Naive thymus-derived CD4-positive, alpha-beta T cell (primary cell): Measurements from ENCODE around the gene COL12A1. TPM values are rescaled to one million over a fixed set of nuclear protein-coding genes. Genes with fewer than 3 reads are reported as not detected.
"Not testable (repeated sequence)": the region's sequence is repeated elsewhere in the genome, so short reads cannot be mapped to it uniquely, and the experiment has no call there.

Experiments used
- ATAC-seq: fragments of 150-1000 bp; cut with Tn5 transposase; 2 replicates; pipeline ENCODE4 v1.10.0; 2021; ENCODE audit warnings: mild to moderate bottlenecking, moderate library complexity
- CTCF ChIA-PET: fragments of 350-600 bp; sonication (Branson Sonifier 250); formaldehyde crosslinking; loops from one replicate; lab custom pipeline; 2021; ENCODE audit warnings: antibody characterized with exemption; lab: Charles Lee
- POLR2A ChIA-PET: fragments of 350-600 bp; sonication (Branson Sonifier 250); formaldehyde crosslinking; loops from one replicate; lab custom pipeline; 2021; ENCODE audit warnings: antibody characterized with exemption, inconsistent platforms; lab: Charles Lee
- DNase-seq, 9 donors: peaks; one replicate each; pipeline versions ENCODE4 v3.0.0 to v3.0.0-alpha.2; 2020 to 2022; ENCODE audit warnings: mixed read lengths in 1 of 9
- H3K27ac ChIP-seq: one replicate; pipeline ENCODE4 v1.7.0; 2013; ENCODE audit warnings: mild to moderate bottlenecking, low read depth, low read length, moderate library complexity
- H3K27me3 ChIP-seq, 2 donors: one replicate each; pipeline ENCODE4 v1.7.0; 2013; ENCODE audit warnings: low read length in 2 of 2, mild to moderate bottlenecking in 2 of 2, moderate library complexity in 2 of 2; ENCODE audit not compliant: control insufficient read depth in 2 of 2, insufficient read depth in 2 of 2
- H3K36me3 ChIP-seq, 3 experiments: 1 replicate in 2 of 3; 2 replicates in 1 of 3; pipeline ENCODE4 v1.7.0; 2013; ENCODE audit warnings: low read length in 3 of 3, mild to moderate bottlenecking in 3 of 3, moderate library complexity in 1 of 3; ENCODE audit not compliant: insufficient read depth in 3 of 3, control insufficient read depth in 2 of 3
- H3K4me1 ChIP-seq, 2 donors: one replicate each; pipeline ENCODE4 v1.7.0; 2013; ENCODE audit warnings: low read length in 2 of 2, mild to moderate bottlenecking in 2 of 2, moderate library complexity in 1 of 2; ENCODE audit not compliant: control insufficient read depth in 2 of 2, insufficient read depth in 2 of 2
- H3K4me3 ChIP-seq: 2 replicates; pipeline ENCODE4 v1.7.0; 2013; ENCODE audit warnings: mild to moderate bottlenecking, low read length
- H3K9me3 ChIP-seq, 3 experiments: 1 replicate in 2 of 3; 2 replicates in 1 of 3; pipeline ENCODE4 v1.7.0; 2013; ENCODE audit warnings: low read length in 3 of 3; ENCODE audit not compliant: control insufficient read depth in 2 of 3
- H3K27ac Mint-ChIP-seq, 9 donors: one replicate each; pipeline ENCODE4 v1.8.0; 2020 to 2022; ENCODE audit warnings: mixed read lengths in 9 of 9, mild to moderate bottlenecking in 8 of 9, moderate library complexity in 5 of 9, inconsistent platforms in 2 of 9
- H3K27me3 Mint-ChIP-seq, 5 donors: one replicate each; pipeline ENCODE4 v1.8.0; 2021 to 2022; ENCODE audit warnings: mixed read lengths in 5 of 5, mild to moderate bottlenecking in 1 of 5
- H3K36me3 Mint-ChIP-seq, 5 donors: one replicate each; pipeline ENCODE4 v1.8.0; 2020 to 2022; ENCODE audit warnings: mixed read lengths in 5 of 5, mild to moderate bottlenecking in 3 of 5, inconsistent platforms in 1 of 5
- H3K4me1 Mint-ChIP-seq, 7 donors: one replicate each; pipeline ENCODE4 v1.8.0; 2020 to 2022; ENCODE audit warnings: mixed read lengths in 7 of 7, mild to moderate bottlenecking in 3 of 7, inconsistent platforms in 1 of 7
- H3K4me3 Mint-ChIP-seq, 10 donors: one replicate each; pipeline ENCODE4 v1.8.0; 2020 to 2022; ENCODE audit warnings: mild to moderate bottlenecking in 10 of 10, mixed read lengths in 10 of 10, moderate library complexity in 6 of 10, inconsistent platforms in 2 of 10
- H3K9me3 Mint-ChIP-seq, 11 donors: one replicate each; pipeline ENCODE4 v1.8.0; 2020 to 2022; ENCODE audit warnings: mixed read lengths in 11 of 11, mild to moderate bottlenecking in 4 of 11, inconsistent platforms in 1 of 11, moderate library complexity in 1 of 11
- intact Hi-C, 2 donors: fragments of 100-400 bp; cut with micrococcal nuclease; formaldehyde crosslinking; loops; one replicate each; pipeline ENCODE4 v1.15.1; 2023
- polyA plus RNA-seq, 2 donors: library from polyadenylated mRNA; unstranded; fragments of 300-500 nt; fragmentation: Illumina TruSeq; gene quantifications; one replicate each; pipeline ENCODE4 v1.2.3, GENCODE V29; 2021
- total RNA-seq, 6 experiments: library from RNA in 5 of 6; stranded (reverse) in 5 of 6; gene quantifications; 1 replicate in 5 of 6; 2 replicates in 1 of 6; pipeline ENCODE4 v1.2.3 and lab custom pipeline; 2021 to 2026

Gene COL12A1
- total and polyA plus RNA-seq, 7 experiments from 2014 or later: 0.27 TPM; not detected in 6

DNA sequence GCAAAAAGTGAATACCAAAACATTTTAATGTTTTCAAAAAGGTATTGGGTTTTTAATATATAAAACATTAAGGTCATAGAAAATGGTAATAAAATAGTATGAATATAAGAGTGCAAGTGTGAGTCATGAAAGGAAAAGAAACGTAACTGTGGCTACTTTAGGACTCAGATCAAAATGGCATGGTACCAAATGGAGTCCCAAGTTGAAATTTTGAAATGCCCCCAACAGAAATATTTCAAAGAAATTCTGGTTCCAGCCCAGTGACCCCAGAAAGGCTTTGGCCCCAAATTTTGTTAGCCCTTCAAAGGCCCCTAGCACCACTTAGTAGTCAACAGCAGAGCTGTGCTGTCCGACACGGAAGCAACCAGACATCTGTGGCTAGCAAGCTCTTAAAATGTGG is 6.0 kb downstream of the COL12A1 start:
- ATAC-seq (no peak), DNase-seq (no peak)
- ChIA-PET CTCF (interaction anchor here (0.6 kb wide), 1 partner anchor 673 kb away, joined by 4 read pairs; no protein-coding TSS in a partner anchor), POLR2A (no interaction called here)
- intact Hi-C loops: loop anchor here in 1 of 2 donors (10.0 kb wide), 2 partner anchors 625 to 855 kb away; no protein-coding TSS in a partner anchor
- no peak overlapping the region for H3K27ac ChIP-seq
- H3K4me3 Mint-ChIP-seq: no peak overlapping the region
- peaks cover 6 to 23% (median 17%) of the 10 kb centered on the region in 7 donors for H3K4me1 Mint-ChIP-seq
- H3K4me3 ChIP-seq: no peak overlapping the region
- H3K9me3 Mint-ChIP-seq: no peaks in the 10 kb centered on the region
- H3K27me3 ChIP-seq: peaks cover 4 to 31% of the 10 kb centered on the region in 2 donors
- peaks cover 53 to 70% (median 57%) of the 10 kb centered on the region in 5 donors for H3K27me3 Mint-ChIP-seq
- no peak overlapping the region for H3K27ac Mint-ChIP-seq
- H3K9me3 ChIP-seq: no peaks in the 10 kb centered on the region
- peaks cover 0 to 5% (median 0%) of the 10 kb centered on the region in 5 donors for H3K36me3 Mint-ChIP-seq
- peaks cover 2 to 7% of the 10 kb centered on the region in 2 donors for H3K4me1 ChIP-seq
- no peaks in the 10 kb centered on the region for H3K36me3 ChIP-seq

GRCh38 chr6:75196081-75196687 is 9.7 kb downstream of the COL12A1 start:
- POLR2A ChIA-PET: no interaction called here
- intact Hi-C loops: no loop called here
- H3K9me3 Mint-ChIP-seq: no peaks in the 10 kb centered on the region
- peaks cover 20 to 44% (median 24%) of the 10 kb centered on the region in 5 donors for H3K27me3 Mint-ChIP-seq
- no peak overlapping the region for H3K27ac ChIP-seq
- H3K9me3 ChIP-seq: no peaks in the 10 kb centered on the region
- ATAC-seq (no peak), DNase-seq (no peak)
- H3K4me3 Mint-ChIP-seq: no peak overlapping the region
- CTCF ChIA-PET: no interaction called here
- H3K4me1 Mint-ChIP-seq: no peaks in the 10 kb centered on the region
- no peaks in the 10 kb centered on the region for H3K4me1 ChIP-seq
- H3K4me3 ChIP-seq: no peak overlapping the region
- H3K36me3 Mint-ChIP-seq: no peaks in the 10 kb centered on the region
- H3K27me3 ChIP-seq: peaks cover 0 to 3% of the 10 kb centered on the region in 2 donors
- H3K36me3 ChIP-seq: no peaks in the 10 kb centered on the region
- H3K27ac Mint-ChIP-seq: no peak overlapping the region

DNA sequence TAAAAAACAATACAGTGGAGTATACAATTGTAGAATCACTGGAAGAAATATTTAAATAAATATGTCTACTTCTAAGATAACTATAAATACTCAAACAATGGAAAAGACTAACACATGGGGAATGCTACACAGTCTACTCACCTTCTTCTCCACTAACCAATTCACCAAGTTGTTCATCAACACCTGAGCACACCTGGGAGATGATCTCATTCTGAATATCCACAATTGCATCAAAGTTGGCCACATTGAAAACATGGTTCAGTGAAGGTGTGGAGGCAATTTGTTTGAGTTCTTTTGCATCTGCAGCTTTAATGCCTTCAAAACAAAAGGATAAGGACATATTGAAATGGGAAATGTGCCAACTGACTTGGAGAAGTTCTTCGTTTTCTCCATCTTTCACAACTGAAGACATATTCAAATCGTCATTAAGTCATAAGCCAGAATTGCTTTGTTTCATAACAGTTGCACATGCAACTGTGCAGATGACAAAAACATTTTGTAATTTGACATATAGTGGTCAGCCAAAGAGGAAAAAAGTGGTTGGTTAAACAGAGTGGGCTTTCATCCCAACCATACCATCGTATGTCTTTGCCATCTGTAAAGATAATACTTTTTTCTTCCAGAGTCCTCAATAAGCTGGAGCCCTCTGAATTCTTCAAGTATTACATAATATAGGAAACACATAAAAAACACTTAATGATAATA is 17.5 kb downstream of the COL12A1 start:
- H3K36me3 Mint-ChIP-seq: no peaks in the 10 kb centered on the region
- H3K27ac Mint-ChIP-seq: no peak overlapping the region

GRCh38 chr6:75186581-75186980 is 19.3 kb downstream of the COL12A1 start:
- POLR2A ChIA-PET, H3K27ac ChIP-seq, H3K4me3 ChIP-seq, H3K4me3 Mint-ChIP-seq, H3K27me3 ChIP-seq, CTCF ChIA-PET, H3K36me3 Mint-ChIP-seq, H3K4me1 ChIP-seq, H3K4me1 Mint-ChIP-seq, intact Hi-C loops, H3K36me3 ChIP-seq, H3K27ac Mint-ChIP-seq, H3K9me3 ChIP-seq, H3K9me3 Mint-ChIP-seq, DNase-seq, ATAC-seq: not testable (repeated sequence)
- H3K27me3 Mint-ChIP-seq: peaks cover 5 to 46% (median 30%) of the 10 kb centered on the region in 5 donors

More for the DNA sequence above, 17.5 kb downstream of the COL12A1 start:
- Histone ChIP-seq H3K27ac (no peak overlapping the region), H3K4me3 (no peak overlapping the region), H3K4me1 (no peaks in the 10 kb centered on the region), H3K36me3 (no peaks in the 10 kb centered on the region), H3K9me3 (no peaks in the 10 kb centered on the region), H3K27me3 (no peaks in the 10 kb centered on the region)
- POLR2A ChIA-PET: no interaction called here
- intact Hi-C loops: no loop called here
- H3K27me3 Mint-ChIP-seq: peaks cover 5 to 42% (median 31%) of the 10 kb centered on the region in 5 donors
- DNase-seq (no peak), ATAC-seq (no peak)
- no peak overlapping the region for H3K4me3 Mint-ChIP-seq
- H3K9me3 Mint-ChIP-seq: peaks cover 0 to 10% (median 1%) of the 10 kb centered on the region in 11 donors
- CTCF ChIA-PET: no interaction called here
- no peaks in the 10 kb centered on the region for H3K4me1 Mint-ChIP-seq

DNA sequence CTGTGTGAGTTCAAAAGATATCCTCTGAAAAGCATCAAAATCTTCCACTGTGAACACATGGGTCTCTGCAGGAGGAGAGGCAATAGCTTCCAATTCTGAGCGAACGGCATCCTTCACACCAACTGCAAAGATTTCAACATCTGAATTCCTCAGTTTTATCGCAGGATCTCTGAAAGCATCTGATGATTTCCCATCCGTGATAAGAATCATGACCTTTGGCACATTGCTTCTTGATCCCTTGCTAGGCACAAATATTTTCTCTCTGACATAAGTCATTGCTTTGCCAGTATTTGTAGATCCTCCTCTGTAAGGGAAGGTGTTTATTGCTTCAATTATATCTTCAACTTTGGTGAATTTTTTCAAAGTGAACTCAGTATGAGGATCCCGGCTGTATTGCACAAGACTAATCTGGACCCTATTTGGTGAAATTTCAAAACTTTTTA is 22.7 kb downstream of the COL12A1 start:
- no peaks in the 10 kb centered on the region for H3K36me3 ChIP-seq
- POLR2A ChIA-PET: no interaction called here
- no peaks in the 10 kb centered on the region for H3K36me3 Mint-ChIP-seq
- no peak overlapping the region for H3K4me3 Mint-ChIP-seq
- no peaks in the 10 kb centered on the region for H3K4me1 Mint-ChIP-seq
- no peak overlapping the region for H3K4me3 ChIP-seq
- H3K27me3 ChIP-seq: no peaks in the 10 kb centered on the region
- H3K27ac Mint-ChIP-seq: no peak overlapping the region
- peaks cover 0 to 10% (median 2%) of the 10 kb centered on the region in 11 donors for H3K9me3 Mint-ChIP-seq
- intact Hi-C loops: no loop called here
- no peak overlapping the region for H3K27ac ChIP-seq
- CTCF ChIA-PET: no interaction called here
- no peak for DNase-seq
- no peaks in the 10 kb centered on the region for H3K4me1 ChIP-seq
- no peak for ATAC-seq
- peaks cover 0 to 60% (median 34%) of the 10 kb centered on the region in 5 donors for H3K27me3 Mint-ChIP-seq
- H3K9me3 ChIP-seq: no peaks in the 10 kb centered on the region

DNA sequence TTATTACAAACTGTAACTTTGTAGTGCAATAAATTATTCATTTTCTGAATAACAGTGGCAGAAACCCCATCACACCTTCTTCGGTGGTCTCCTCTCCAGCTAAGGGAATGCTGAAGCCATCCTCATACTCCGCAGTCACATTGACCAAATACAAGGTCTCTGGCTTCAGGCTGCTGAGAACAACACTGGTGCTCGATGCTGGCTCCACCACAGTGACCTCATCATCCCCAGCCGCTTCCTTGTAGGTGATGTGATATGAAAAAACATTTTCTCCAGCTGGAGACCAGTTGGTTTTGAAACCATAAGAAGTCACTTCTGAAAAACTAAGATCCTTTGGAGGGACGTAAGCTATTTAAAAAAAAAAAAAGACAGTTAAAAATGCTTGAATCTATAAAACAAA is 25.0 kb downstream of the COL12A1 start:
- H3K4me1 Mint-ChIP-seq: no peaks in the 10 kb centered on the region

More for the DNA sequence above, 25.0 kb downstream of the COL12A1 start:
- H3K4me1 ChIP-seq: no peaks in the 10 kb centered on the region
- H3K9me3 ChIP-seq: no peaks in the 10 kb centered on the region
- peaks cover 0 to 58% (median 36%) of the 10 kb centered on the region in 5 donors for H3K27me3 Mint-ChIP-seq
- intact Hi-C loops: no loop called here
- no peaks in the 10 kb centered on the region for H3K36me3 ChIP-seq
- no peak overlapping the region for H3K4me3 ChIP-seq
- ChIA-PET CTCF (no interaction called here), POLR2A (no interaction called here)
- no peaks in the 10 kb centered on the region for H3K36me3 Mint-ChIP-seq
- no peak overlapping the region for H3K27ac ChIP-seq
- H3K9me3 Mint-ChIP-seq: peaks cover 0 to 5% (median 0%) of the 10 kb centered on the region in 11 donors
- ATAC-seq: no peak
- no peak for DNase-seq
- H3K27ac Mint-ChIP-seq: no peak overlapping the region
- no peak overlapping the region for H3K4me3 Mint-ChIP-seq
- H3K27me3 ChIP-seq: no peaks in the 10 kb centered on the region
